Gastroesophageal sphincter (tissue), 4 donors: Measurements from ENCODE around the gene PTPRN2. TPM values are rescaled to one million over a fixed set of nuclear protein-coding genes. Genes with fewer than 3 reads are reported as not detected.

ENCODE experiments used
- ATAC-seq: fragments of 150-250 bp; one replicate; pipeline ENCODE4 v1.9.1; 2016; ENCODE audit warnings: mild to moderate bottlenecking, moderate library complexity
- H3K27ac ChIP-seq, 4 donors: fragments of 200-600 bp; sonication (generic) in 3 of 4; 1 replicate in 3 of 4; 2 replicates in 1 of 4; pipeline ENCODE4 v1.5.1; 2016 to 2019
- H3K27me3 ChIP-seq: fragments of 200-600 bp; sonication (generic); one replicate; pipeline ENCODE4 v1.5.1; 2019
- H3K36me3 ChIP-seq, 2 donors: fragments of 200-600 bp; sonication (generic); one replicate each; pipeline ENCODE4 v1.5.1; 2019; ENCODE audit warnings: control low read depth in 1 of 2
- H3K4me1 ChIP-seq, 3 donors: fragments of 200-600 bp; sonication (generic); 1 replicate in 2 of 3; 2 replicates in 1 of 3; pipeline ENCODE4 v1.5.1; 2016 to 2019; ENCODE audit warnings: control low read depth in 2 of 3
- H3K4me3 ChIP-seq, 2 donors: fragments of 200-600 bp; sonication (generic); one replicate each; pipeline ENCODE4 v1.5.1; 2019; ENCODE audit warnings: mild to moderate bottlenecking in 1 of 2, moderate library complexity in 1 of 2
- H3K9me3 ChIP-seq, 3 donors: fragments of 200-600 bp; sonication (generic); one replicate each; pipeline ENCODE4 v1.5.1; 2017 to 2019; ENCODE audit warnings: control low read depth in 2 of 3
- EP300 ChIP-seq: sonication (generic); formaldehyde crosslinking; IDR thresholded peaks from one replicate; pipeline ENCODE4 v1.6.1; 2017; ENCODE audit warnings: antibody characterized with exemption, mild to moderate bottlenecking
- POLR2A ChIP-seq, 2 donors: fragments of 450-650 bp; IDR thresholded peaks; one replicate each; pipeline ENCODE4 v1.6.1; 2017; ENCODE audit warnings: antibody characterized with exemption in 2 of 2, mild to moderate bottlenecking in 2 of 2, moderate library complexity in 1 of 2
- POLR2AphosphoS5 ChIP-seq: sonication (generic); formaldehyde crosslinking; IDR thresholded peaks from one replicate; pipeline ENCODE4 v1.6.1; 2017; ENCODE audit warnings: antibody characterized with exemption
- WGBS, 2 donors: methylation state at CpG; one replicate each; pipeline ENCODE4 v1.1.5; 2018; ENCODE audit warnings: low coverage in 1 of 2; 5-methylcytosine and 5-hydroxymethylcytosine counted together
- total RNA-seq, 4 donors: library from RNA; depleted of rRNA; stranded (reverse); fragments of >200 nt; gene quantifications; one replicate each; pipeline ENCODE4 v1.1.0, GENCODE V29; 2016
- TF ChIP-seq, protein P1 (sequence below), 4 experiments: fragments of 200-600 bp in 2 of 4; fragments of 450-650 bp in 2 of 4; sonication (generic) in 1 of 4; IDR thresholded peaks; one replicate each; pipeline ENCODE4 v1.5.1; 2017 to 2019; ENCODE audit warnings: antibody characterized with exemption in 4 of 4, mild to moderate bottlenecking in 2 of 4, moderate library complexity in 2 of 4

Gene PTPRN2
- total RNA-seq, 4 donors from 2014 or later = 1.7 to 4.7 (median 3.3) TPM

- 84 to 90% methylated on average over 9 to 17 of the region's 26 CpGs for WGBS, 2 donors
- H3K4me1 ChIP-seq = no peaks in the 10 kb centered on the region
- H3K4me3 ChIP-seq = no peak overlapping the region
- H3K36me3 ChIP-seq = peaks cover 0 to 25% of the 10 kb centered on the region in 2 donors
- H3K9me3 ChIP-seq = no peaks in the 10 kb centered on the region
- H3K27ac ChIP-seq = no peak overlapping the region
- ATAC-seq = no peak
- peaks cover 14% of the 10 kb centered on the region for H3K27me3 ChIP-seq
- TF ChIP-seq POLR2A (IDR thresholded peaks at IDR 0.05) = no peak
- no peak for TF ChIP-seq POLR2AphosphoS5
- TF ChIP-seq, protein P1, sequence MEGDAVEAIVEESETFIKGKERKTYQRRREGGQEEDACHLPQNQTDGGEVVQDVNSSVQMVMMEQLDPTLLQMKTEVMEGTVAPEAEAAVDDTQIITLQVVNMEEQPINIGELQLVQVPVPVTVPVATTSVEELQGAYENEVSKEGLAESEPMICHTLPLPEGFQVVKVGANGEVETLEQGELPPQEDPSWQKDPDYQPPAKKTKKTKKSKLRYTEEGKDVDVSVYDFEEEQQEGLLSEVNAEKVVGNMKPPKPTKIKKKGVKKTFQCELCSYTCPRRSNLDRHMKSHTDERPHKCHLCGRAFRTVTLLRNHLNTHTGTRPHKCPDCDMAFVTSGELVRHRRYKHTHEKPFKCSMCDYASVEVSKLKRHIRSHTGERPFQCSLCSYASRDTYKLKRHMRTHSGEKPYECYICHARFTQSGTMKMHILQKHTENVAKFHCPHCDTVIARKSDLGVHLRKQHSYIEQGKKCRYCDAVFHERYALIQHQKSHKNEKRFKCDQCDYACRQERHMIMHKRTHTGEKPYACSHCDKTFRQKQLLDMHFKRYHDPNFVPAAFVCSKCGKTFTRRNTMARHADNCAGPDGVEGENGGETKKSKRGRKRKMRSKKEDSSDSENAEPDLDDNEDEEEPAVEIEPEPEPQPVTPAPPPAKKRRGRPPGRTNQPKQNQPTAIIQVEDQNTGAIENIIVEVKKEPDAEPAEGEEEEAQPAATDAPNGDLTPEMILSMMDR (IDR thresholded peaks at IDR 0.05) = no peak
- no peak for TF ChIP-seq EP300
Measured at GRCh38 chr7:157541295-157542067, 1046.1 kb downstream of the PTPRN2 start.

DNA sequence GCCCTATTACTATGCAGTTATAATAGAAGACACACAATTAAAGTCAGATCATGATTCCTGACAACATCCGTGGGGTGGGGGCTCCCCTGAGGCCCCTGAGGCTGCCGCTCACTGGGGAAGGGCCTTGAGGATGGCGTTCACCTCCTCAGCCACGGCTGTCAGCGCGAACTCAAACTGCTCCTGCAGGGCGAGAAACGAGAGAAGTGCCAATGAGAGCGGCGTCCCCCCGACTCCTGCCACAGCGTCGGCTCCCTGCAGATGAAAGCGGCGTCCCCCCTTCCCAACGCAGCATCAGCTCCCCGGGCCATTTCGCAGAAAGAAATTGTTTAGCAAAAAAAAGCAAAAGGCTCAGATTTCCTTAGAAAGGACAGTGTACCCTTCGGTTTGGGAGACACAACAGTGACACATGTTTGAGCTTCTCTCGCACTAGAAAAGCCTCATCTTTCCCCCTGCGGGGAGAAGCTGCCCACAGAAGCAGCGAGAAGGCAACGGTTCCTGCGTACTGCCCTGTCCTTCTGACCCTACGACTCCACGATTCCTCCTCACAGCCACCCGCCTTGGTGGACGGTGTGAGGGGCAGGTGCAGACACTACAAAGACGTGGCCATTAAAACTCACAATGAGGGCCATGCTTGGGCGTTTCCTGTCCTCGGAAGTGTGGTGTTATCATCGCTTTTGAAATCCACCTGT lies 1046.9 kb downstream of the PTPRN2 start:
- peaks cover 14% of the 10 kb centered on the region for H3K27me3 ChIP-seq
- no peak for ATAC-seq
- no peak overlapping the region for H3K4me3 ChIP-seq
- H3K9me3 ChIP-seq = no peaks in the 10 kb centered on the region
- H3K36me3 ChIP-seq = peaks cover 0 to 25% of the 10 kb centered on the region in 2 donors
- 86% methylated on average over 8 of the region's 32 CpGs; no CpG with 5 or more reads in 1 of the 2 donors for WGBS, 2 donors
- no peak overlapping the region for H3K27ac ChIP-seq
- H3K4me1 ChIP-seq = no peaks in the 10 kb centered on the region
- TF ChIP-seq, protein P1 (IDR thresholded peaks at IDR 0.05) = no peak
- TF ChIP-seq POLR2A (IDR thresholded peaks at IDR 0.05) (no peak), EP300 (no peak), POLR2AphosphoS5 (no peak)

DNA sequence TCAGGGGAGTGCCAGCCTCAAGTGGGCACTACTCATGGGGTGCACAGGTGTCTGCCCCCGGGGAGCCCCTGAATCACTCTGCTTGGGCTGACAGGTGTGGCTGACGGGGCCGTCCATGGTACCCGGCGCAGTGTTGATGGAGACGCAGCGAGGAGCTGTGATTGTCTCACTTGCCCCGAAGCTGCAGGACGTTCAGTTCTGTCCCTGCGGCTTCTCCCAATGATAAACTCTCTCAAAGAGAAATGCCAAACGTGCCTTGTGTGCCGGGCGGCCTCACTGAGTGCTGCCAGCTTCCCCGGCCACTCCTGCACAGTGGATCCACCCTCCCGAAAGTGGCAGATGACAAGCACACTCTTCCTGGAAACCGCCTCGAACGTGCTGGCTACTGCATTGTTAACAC lies 1047.6 kb downstream of the PTPRN2 start:
- no peak for TF ChIP-seq POLR2AphosphoS5
- no peak for TF ChIP-seq POLR2A (IDR thresholded peaks at IDR 0.05)
- TF ChIP-seq, protein P1 (IDR thresholded peaks at IDR 0.05) = no peak
- TF ChIP-seq EP300 = no peak
- no peak for ATAC-seq
- Histone ChIP-seq H3K27ac (no peak overlapping the region), H3K4me3 (no peak overlapping the region), H3K36me3 (peaks cover 0 to 20% of the 10 kb centered on the region in 2 donors), H3K9me3 (no peaks in the 10 kb centered on the region), H3K4me1 (no peaks in the 10 kb centered on the region), H3K27me3 (peaks cover 14% of the 10 kb centered on the region)
- 80% methylated on average over 1 of the region's 18 CpGs; no CpG with 5 or more reads in 1 of the 2 donors for WGBS, 2 donors

GRCh38 chr7:157539521-157539920 lies 1048.1 kb downstream of the PTPRN2 start:
- no peak for ATAC-seq

More at GRCh38 chr7:157539521-157539920, 1048.1 kb downstream of the PTPRN2 start:
- Histone ChIP-seq H3K36me3 (peaks cover 0 to 17% of the 10 kb centered on the region in 2 donors), H3K9me3 (no peaks in the 10 kb centered on the region), H3K4me1 (no peaks in the 10 kb centered on the region), H3K4me3 (no peak overlapping the region), H3K27ac (no peak overlapping the region), H3K27me3 (peaks cover 14% of the 10 kb centered on the region)
- 89 to 90% methylated on average over 3 to 10 of the region's 19 CpGs for WGBS, 2 donors
- TF ChIP-seq POLR2AphosphoS5 = no peak
- TF ChIP-seq EP300 = no peak
- TF ChIP-seq, protein P1 (IDR thresholded peaks at IDR 0.05) = no peak
- TF ChIP-seq POLR2A (IDR thresholded peaks at IDR 0.05) = no peak
